ENCODE data around the gene ZNF565.
"Not testable (repeated sequence)": the region's sequence is repeated elsewhere in the genome, so short reads cannot be mapped to it uniquely, and the experiment has no call there.

ZNF565 gene

DNA sequence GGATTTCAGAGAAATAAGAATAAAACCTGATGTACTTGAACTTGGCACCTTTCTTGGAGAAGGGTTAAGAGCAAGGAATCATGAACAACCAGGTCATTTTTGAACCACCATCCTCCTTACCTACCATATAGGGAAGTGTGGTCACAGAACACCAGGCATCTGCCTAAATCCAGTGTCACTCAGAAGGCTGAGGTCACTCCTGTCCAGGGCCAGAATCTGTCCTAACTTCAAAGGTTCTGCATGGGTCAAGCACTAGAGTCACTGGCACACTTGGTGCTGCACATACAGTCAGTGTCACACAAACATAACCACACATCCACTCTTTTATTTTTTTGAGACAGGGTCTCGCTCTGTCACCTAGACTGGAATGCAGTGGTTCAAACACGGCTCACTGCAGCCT lies 1.6 kb downstream of the ZNF565 start:
- no peak for DNase-seq (ENCODE audit: low read depth)

GRCh38 chr19:36210497-36210896 lies 4.0 kb downstream of the ZNF565 start:
- no peak for DNase-seq (ENCODE audit: low read depth)

- no peak for DNase-seq (ENCODE audit: low read depth)
These were observed 5.1 kb downstream of the ZNF565 start for GRCh38 chr19:36209372-36209771.

GRCh38 chr19:36207605-36208252 lies 6.7 kb downstream of the ZNF565 start:
- no peak for DNase-seq (ENCODE audit: low read depth)

GRCh38 chr19:36203293-36203692 lies 11.2 kb downstream of the ZNF565 start:
- DNase-seq (ENCODE audit: low read depth) = no peak

DNA sequence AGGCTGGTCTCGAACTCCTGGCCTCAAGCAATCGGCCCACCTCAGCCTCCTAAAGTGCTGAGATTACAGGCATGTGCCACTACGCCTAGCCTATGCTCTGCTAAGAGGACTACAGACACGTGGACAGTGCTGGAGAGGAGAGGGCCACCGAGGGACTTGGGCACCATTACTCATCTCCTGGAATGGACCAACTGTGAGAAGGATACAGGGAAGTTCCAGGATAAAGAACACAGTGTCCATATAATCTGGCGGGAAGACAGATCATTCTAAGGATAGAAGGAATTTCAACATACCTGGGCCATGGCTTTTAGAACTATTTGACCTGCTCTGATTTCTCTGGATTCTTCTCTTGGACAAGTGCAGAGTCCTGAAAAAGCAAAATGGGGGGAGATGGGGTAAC lies 12.8 kb downstream of the ZNF565 start:
- no peak for DNase-seq (ENCODE audit: low read depth)

DNA sequence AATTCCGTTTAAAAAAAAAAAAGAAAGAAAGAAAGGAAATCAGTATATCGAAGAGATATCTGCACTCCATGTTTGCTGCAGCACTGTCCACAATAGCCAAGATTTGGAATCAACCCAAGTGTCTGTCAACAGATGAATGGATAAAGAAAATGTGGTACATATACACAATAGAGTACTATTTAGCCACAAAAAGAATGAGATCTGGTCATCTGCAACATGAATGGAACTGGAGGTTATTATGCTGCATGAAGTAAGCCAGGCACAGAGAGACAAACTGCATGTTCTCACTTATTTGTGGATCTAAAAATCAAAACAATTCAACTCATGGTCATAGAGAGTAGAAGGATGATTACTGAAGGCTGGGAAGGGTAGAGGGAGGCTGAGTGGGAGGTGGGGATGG lies 16.3 kb downstream of the ZNF565 start:
- DNase-seq (ENCODE audit: low read depth) = no peak

GRCh38 chr19:36196249-36196648 lies 18.2 kb downstream of the ZNF565 start:
- no peak for DNase-seq (ENCODE audit: low read depth)

DNA sequence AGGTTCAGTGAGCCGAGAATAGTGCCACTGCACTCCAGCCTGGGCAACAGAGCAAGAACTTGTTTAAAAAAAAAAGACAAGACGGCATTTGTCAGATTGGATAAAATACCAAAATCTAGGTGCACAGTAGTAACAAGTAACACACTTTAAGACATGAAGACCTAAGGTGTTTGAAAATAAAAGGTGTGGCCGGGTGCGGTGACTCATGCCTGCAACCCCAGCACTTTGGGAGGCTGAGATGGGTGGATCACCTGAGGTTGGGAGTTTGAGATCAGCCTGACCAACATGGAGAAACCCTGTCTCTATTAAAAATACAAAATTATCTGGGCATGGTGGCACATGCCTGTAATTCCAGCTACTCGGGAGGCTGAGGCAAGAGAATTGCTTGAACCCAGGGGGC lies 27.7 kb downstream of the ZNF565 start:
- not testable (repeated sequence) for DNase-seq (ENCODE audit: low read depth)

DNA sequence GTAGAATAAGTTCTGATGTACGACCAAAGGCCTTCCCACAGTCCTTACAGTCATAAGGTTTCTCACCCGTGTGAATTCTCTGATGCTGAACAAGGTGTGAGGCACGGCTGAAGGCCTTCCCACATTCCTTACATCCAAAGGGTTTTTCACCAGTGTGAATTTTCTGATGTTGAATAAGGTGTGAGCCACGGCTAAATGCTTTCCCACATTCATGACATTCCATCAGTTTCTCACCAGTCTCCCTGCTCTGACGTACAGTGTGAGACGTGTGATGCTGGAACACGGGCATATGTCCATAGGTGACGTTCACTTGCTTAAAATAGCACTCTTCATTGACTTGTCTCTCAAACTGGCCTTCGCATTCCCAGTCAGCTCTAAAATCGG lies 31.2 kb downstream of the ZNF565 start:
- no peak for DNase-seq (ENCODE audit: low read depth)

GRCh38 chr19:36182612-36183244 lies 31.7 kb downstream of the ZNF565 start:
- DNase-seq (ENCODE audit: low read depth) = no peak

- not testable (repeated sequence) for DNase-seq (ENCODE audit: low read depth)
These were observed 35.4 kb downstream of the ZNF565 start for GRCh38 chr19:36179077-36179476.

DNA sequence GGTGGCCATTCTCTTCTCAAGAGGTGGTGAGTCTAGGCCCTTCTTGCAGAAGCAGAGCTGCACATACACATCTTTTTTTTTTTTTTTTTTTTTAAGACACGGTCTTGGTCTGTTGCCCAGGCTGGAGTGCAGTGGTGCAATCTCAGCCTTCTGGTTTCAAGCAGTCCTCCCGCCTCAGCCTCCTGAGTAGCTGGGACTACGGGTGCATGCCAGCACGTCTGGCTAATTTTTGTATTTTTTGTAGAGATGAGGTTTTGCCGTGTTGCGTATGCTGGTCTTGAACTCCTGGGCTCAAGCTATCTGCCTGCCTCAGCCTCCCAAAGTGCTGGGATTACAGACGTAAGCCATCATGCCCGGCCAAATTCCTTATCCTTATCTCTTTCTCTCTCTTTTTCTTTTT lies 40.6 kb downstream of the ZNF565 start:
- not testable (repeated sequence) for DNase-seq (ENCODE audit: low read depth)

- no peak for DNase-seq (ENCODE audit: low read depth)
These were observed 41.6 kb downstream of the ZNF565 start for GRCh38 chr19:36172852-36173251.

DNA sequence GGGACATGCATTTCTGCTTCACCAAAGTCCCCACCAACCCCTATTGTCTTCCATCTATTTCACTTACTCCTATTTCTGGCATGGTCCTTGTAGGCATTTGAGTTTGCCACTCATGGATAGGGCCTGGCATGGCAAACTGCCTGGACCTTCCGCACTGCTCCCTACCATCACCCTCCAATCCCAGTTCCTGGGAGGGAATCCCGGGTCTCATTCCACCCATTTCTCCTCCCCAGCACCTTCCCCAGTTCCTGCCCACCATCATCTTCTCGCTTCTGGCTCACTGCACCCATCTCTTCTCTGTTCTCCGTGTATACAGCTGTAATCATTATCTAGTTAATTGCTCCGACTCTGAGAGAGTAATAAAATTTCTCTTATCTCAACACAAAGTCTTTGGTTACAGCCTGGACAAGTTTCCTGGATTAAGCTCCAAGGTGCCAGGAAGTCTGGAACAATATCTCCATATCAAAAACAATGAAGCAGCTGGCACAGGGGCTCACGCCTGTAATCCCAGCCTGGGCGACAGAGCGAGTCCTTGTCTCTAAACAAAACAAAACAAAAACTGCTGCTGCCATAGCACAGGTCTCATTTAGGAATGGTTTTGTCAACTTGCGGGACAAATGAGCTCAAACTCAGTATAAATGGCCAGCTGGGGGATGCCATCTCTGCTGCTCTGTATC lies 45.2 kb downstream of the ZNF565 start:
- no peak for DNase-seq (ENCODE audit: low read depth)

- DNase-seq (ENCODE audit: low read depth) = no peak
These were observed 50.7 kb downstream of the ZNF565 start for GRCh38 chr19:36163813-36164212.

GRCh38 chr19:36160821-36161596 lies 53.5 kb downstream of the ZNF565 start:
- DNase-seq (ENCODE audit: low read depth) = no peak

GRCh38 chr19:36153126-36153525 lies 61.3 kb downstream of the ZNF565 start:
- DNase-seq (ENCODE audit: low read depth) = no peak

DNA sequence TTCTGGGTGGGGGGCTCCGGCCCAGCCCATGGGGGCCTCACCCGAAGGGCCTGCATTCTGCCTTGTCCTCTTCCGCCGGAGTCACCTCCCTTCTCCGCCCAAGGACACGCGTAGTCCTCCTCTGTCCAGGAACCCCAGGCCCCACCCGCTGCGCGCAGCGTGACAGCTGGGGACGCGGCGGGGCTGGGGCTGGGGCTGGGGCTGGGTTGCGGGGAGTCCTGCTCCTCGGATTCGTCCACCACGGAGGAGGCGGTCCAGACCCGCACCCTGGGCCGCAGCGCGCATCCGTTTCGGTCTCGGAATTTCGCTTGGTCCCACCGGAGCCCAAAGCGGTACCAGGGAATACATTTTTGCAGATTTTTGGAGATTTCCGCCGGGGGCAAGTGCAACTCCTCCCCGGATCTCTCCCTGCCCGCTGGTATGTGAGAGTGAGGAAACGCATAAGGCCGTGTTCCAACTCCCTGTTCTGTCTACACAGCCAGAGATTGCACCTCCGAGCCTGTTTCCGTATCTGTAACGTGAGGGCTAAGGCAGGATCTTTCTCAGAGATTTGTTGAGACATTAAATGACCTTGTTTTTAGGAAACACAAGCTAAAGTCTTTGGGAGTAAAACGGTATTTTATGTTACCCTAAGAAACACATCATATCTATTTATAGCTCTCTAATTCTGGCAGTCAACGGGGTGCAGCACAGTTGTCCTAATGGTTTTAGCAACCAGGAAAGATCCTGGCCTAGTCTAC lies 61.9 kb downstream of the ZNF565 start, which contains the start of gene COX7A1:
Gene COX7A1, minus strand, starts transcription at position 96 of the 740 bp plus-strand sequence. Its CDS starts 40 bp downstream, at position 56.
- DNase-seq (ENCODE audit: low read depth) = no peak

DNA sequence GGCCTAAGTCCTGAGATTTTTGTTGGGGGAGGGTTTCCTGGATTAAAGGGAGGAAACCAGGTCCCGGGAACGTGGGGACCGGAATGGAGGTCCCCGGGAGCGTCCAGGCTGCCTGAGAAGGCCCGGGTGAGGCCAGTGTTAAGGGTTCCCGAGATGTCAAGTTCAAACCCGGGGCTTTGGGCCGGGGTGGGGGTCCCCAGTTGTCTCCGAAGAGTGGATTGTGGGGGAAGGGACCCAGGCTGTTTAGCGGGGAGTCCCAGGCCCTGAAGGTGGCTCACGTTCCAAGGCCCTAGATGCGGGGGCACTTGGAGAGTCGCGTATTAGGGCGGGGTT lies 62.5 kb downstream of the ZNF565 start:
- DNase-seq (ENCODE audit: low read depth) = no peak

GRCh38 chr19:36151144-36152018 lies 63.1 kb downstream of the ZNF565 start:
- DNase-seq (ENCODE audit: low read depth) = no peak
